ENCODE data around the gene MRPL37.

Gene MRPL37

DNA sequence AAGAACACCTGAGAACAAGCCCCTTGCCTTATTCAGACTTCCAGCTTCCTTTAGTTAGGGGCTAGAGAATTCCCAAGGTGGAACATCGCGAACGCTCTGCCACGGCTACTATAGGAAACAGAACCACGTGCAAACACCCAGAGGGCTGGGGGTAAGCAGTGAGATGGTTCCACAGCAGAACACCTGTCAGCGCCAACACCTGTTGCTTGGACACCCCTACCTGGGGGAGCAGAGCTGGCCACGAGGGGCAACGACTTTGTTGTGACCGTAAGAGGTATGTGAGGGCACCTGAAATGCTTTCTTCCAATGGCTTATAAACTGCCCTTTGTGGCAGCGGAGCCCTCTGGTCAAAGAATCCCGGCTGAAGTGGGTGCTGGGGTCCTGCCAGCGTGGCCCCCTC lies 50.7 kb downstream of the MRPL37 start:
- Mint-ChIP-seq H3K27ac (no peak overlapping the region), H3K9me3 (no peaks in the 10 kb centered on the region)

DNA sequence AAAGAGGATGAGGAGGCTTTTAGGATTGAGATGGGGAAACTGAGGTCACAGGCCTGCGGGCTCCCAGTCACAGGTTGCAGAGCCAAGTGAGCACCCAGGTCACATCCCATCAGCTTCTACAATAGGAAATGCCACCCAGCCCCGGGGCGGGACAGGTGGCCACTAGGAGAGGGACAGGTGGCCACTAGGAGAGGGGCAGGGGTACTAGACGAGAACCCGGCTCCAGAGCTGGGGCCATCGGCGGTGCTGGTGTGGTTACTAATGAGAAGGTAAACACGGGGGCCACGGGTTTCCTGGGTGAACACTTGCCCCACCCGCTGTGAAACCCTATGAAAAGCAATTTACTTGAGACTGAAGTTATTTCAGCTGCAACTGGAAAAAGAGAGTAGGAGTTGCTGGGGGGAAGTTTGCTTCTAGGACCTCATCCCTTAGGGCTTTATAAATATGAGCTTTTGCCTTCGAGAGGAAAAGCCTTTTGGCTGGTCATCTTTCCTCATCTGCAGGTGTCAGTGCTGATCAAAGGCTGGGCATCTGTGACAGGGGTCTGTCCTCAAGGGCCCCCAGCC lies 52.5 kb downstream of the MRPL37 start:
- Mint-ChIP-seq H3K27ac (no peak overlapping the region), H3K36me3 (ENCODE audit: low read depth) (peaks cover 12% of the 10 kb centered on the region), H3K4me1 (ENCODE audit: low read depth) (peaks cover 10% of the 10 kb centered on the region), H3K27me3 (ENCODE audit: low read depth) (no peaks in the 10 kb centered on the region), H3K9me3 (no peaks in the 10 kb centered on the region), H3K4me3 (no peak overlapping the region)

More for the DNA sequence above, 50.7 kb downstream of the MRPL37 start:
- Mint-ChIP-seq H3K4me1 (ENCODE audit: low read depth) (peaks cover 4% of the 10 kb centered on the region), H3K36me3 (ENCODE audit: low read depth) (peaks cover 5% of the 10 kb centered on the region), H3K4me3 (no peak overlapping the region), H3K27me3 (ENCODE audit: low read depth) (no peaks in the 10 kb centered on the region)

DNA sequence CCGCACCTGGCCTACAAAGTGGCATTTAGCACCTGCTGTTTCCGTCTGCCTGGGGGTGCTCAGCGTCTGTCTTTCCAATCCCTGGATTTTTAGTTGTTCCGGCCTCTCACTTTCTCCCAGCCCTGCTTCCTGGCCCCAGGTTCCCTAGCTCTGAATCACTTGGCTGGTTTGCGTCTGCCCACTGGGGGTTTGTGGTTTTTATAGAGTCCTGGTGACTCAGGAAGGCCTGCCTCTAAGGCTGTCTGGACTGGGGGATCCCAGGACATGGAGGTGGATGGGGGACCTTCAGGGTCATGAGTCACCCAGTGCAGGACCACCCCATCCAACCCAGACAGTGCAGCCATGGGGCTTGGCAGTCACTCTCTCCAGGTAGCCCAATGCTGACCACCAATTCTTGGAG lies 53.5 kb downstream of the MRPL37 start:
- no peak overlapping the region for H3K4me3 Mint-ChIP-seq

DNA sequence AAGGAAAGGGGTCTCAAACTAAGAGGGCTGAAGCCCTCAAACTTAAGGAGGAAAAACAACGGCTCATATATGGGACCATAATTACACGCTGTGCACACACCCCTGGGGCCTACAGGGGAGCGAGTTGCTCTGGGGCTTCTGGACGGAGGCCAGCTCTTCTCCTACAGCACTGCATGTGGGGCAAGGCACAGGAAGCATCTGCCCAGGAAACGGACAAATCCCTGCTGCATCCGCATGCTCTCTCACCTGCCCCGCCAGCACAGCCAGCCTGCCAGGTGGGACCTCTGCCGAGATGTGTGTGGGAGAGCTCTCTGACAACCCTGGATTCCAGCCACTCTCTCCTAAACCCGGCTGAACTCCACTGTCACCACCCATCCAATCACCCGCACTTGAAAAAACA lies 54.1 kb downstream of the MRPL37 start:
- H3K4me3 Mint-ChIP-seq: no peak overlapping the region
- no peaks in the 10 kb centered on the region for H3K9me3 Mint-ChIP-seq
- H3K27ac Mint-ChIP-seq: no peak overlapping the region
- H3K36me3 Mint-ChIP-seq (ENCODE audit: low read depth): peaks cover 14% of the 10 kb centered on the region
- H3K27me3 Mint-ChIP-seq (ENCODE audit: low read depth): no peaks in the 10 kb centered on the region
- H3K4me1 Mint-ChIP-seq (ENCODE audit: low read depth): peaks cover 11% of the 10 kb centered on the region

More for the DNA sequence above, 53.5 kb downstream of the MRPL37 start:
- H3K4me1 Mint-ChIP-seq (ENCODE audit: low read depth): peaks cover 13% of the 10 kb centered on the region
- H3K36me3 Mint-ChIP-seq (ENCODE audit: low read depth): peaks cover 14% of the 10 kb centered on the region
- no peaks in the 10 kb centered on the region for H3K27me3 Mint-ChIP-seq (ENCODE audit: low read depth)
- H3K9me3 Mint-ChIP-seq: no peaks in the 10 kb centered on the region
- no peak overlapping the region for H3K27ac Mint-ChIP-seq

DNA sequence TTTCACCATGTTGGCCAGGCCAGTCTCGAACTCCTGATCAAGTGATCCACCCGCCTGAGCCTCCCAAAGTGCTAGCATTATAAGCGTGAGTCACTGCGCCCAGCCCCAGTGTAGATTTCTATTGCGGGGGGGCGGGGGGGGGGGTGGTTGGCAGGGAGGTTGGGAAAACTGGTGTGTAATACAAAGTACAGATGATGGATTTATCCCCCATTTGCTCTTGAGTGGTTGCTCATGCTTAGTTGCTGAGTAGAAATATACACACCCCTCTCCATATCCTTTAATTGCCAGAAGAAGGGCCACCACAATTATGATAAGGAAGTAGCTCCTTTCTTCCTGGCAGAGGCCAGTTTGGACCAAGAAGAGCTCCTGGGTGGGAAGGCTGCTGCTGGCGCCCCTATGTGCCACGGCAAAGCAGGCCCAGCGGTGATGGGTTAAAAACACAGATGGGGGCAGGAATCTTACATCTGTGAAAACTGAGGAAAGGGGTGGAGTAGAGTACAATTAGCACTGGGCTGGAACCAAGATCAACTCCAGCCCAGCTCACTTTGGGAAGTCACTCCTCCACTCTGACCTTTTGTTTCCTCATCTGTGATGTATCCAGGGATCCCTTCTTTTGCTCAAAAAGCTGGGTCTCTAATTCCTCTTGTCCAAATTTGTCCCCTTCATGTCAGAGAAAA lies 55.2 kb downstream of the MRPL37 start:
- Mint-ChIP-seq H3K9me3 (no peaks in the 10 kb centered on the region), H3K4me3 (no peak overlapping the region), H3K27ac (no peak overlapping the region), H3K4me1 (ENCODE audit: low read depth) (peaks cover 9% of the 10 kb centered on the region), H3K36me3 (ENCODE audit: low read depth) (peaks cover 12% of the 10 kb centered on the region), H3K27me3 (ENCODE audit: low read depth) (no peaks in the 10 kb centered on the region)

DNA sequence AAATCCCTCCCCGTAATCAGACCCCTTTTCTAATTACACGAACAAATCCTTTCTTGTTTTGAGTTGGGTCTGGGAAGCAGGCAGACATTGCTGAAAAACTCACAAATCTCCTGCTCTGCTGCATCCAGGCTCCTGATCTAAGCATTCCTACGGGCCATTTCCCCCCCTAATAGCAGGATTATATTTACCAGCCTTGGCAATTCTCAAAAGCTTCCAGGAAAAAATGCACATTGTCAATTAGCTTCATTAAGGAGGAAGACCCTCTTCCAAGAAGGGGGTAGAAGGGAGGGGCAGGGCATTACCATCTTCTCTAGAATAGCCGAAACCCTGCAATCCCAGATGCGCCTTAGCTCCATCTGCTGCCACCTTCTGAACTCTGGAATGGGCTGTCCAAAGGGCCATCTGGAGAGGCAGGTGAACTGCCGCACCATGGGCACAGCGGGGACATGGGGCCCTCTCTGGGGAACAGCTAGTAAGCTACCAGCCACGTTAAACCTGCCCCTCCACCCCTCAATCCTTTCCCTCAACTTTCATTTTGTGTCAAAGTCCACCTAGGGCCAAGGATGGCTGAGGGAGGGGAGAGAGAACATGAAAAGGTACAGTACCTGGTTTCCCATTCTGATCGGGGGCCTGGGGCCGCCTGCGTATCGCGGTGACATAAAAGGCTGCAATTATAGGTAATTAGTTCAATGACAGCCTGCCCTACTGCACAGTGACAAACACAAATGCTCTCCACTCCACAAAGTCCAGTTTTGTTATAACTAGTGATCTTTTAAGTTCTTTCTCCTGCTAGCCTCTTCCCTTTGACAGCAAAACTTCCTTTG lies 56.8 kb downstream of the MRPL37 start:
- no peaks in the 10 kb centered on the region for H3K9me3 Mint-ChIP-seq
- no peaks in the 10 kb centered on the region for H3K27me3 Mint-ChIP-seq (ENCODE audit: low read depth)
- H3K4me3 Mint-ChIP-seq: no peak overlapping the region
- peaks cover 9% of the 10 kb centered on the region for H3K4me1 Mint-ChIP-seq (ENCODE audit: low read depth)
- peak overlapping the region; percentile 3 for H3K27ac Mint-ChIP-seq
- H3K36me3 Mint-ChIP-seq (ENCODE audit: low read depth): peaks cover 17% of the 10 kb centered on the region

DNA sequence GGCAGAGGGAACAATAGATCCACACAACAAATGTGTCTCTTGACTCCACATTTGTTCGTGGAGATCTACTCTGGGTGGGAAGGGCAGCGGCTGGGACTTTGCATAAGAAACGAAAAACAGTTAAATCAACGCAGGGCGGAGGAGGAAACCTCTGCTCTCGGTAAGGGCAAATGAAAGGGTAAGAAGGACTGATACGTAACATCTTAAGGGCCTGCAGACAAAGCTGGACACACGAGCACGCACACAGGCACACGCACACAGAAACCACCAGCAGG lies 57.3 kb downstream of the MRPL37 start:
- Mint-ChIP-seq H3K4me3 (no peak overlapping the region), H3K4me1 (ENCODE audit: low read depth) (peaks cover 9% of the 10 kb centered on the region), H3K27me3 (ENCODE audit: low read depth) (no peaks in the 10 kb centered on the region), H3K36me3 (ENCODE audit: low read depth) (peaks cover 17% of the 10 kb centered on the region), H3K27ac (peak overlapping the region; percentile 3), H3K9me3 (no peaks in the 10 kb centered on the region)

DNA sequence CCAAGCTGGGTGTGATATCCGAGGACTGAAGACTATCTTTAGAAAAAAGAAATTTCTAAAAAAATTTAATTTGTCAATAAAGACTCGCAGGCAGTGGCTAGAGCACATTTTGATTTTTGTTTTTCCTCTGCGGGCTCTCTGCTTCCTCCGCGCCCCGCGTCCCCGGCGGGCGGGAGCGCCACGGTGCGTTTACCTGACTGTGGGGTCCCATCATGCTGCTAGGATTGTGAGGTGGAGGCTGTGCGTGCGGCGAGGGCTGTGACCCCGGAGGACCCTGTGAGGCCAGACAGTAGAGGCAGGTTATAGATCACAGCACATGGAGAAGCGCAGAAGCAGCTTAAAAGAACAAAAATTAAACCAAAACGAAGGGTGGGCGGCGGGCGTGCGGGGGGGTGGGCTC lies 57.9 kb downstream of the MRPL37 start:
- Mint-ChIP-seq H3K9me3 (no peaks in the 10 kb centered on the region), H3K27ac (no peak overlapping the region), H3K27me3 (ENCODE audit: low read depth) (no peaks in the 10 kb centered on the region), H3K4me3 (no peak overlapping the region), H3K4me1 (ENCODE audit: low read depth) (peaks cover 10% of the 10 kb centered on the region), H3K36me3 (ENCODE audit: low read depth) (peaks cover 16% of the 10 kb centered on the region)

DNA sequence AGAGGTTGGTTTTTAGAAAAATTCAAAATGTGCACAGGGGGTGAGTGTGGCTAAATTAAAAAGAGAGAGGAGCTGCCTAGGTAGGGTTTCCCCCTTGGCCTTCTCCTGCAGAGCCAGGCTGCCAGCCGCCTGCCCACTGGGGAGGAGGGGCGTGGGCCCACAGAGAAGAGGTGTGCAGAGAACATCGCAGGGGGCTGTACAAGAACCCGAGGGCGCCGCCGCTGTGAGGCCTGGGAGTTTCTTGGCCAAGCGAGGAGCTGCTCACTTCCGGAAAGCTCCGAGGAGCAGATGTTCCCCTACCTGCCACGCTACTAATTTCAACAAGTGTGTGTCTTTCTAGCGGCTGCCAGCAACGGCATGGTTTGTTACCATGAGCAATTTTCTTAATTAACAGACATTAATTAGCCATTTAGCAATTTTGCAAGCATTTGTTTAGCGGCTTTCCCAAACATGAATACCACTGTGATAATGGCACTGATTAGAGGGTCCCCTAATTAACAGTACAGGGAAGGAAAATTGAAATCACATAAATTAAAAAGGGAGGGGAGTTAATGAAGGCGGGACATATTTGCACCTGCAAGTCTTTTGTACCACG lies 59.7 kb downstream of the MRPL37 start:
- Mint-ChIP-seq H3K27me3 (ENCODE audit: low read depth) (no peaks in the 10 kb centered on the region), H3K4me1 (ENCODE audit: low read depth) (peaks cover 22% of the 10 kb centered on the region), H3K27ac (no peak overlapping the region), H3K36me3 (ENCODE audit: low read depth) (peaks cover 20% of the 10 kb centered on the region), H3K4me3 (no peak overlapping the region), H3K9me3 (no peaks in the 10 kb centered on the region)

DNA sequence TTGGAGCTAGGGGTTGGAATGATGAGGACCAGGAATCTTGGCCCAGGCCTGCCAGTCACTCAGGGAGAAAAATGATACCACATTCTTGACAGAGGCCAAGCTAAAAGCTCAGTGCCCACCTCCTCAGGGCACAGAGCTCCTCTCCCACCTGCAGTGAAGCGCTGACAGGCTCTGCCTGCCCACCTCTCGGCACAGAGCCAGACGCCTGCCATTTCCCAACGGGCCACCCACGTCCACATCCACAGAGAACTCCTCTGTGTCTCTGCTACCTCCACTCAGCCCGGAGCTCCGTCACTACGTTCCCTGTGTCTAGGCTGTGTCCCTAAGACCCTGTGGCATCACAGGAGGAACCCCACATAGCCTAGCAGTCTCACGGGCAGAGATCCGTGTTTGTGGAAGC lies 60.8 kb downstream of the MRPL37 start:
- Mint-ChIP-seq H3K4me1 (ENCODE audit: low read depth) (peaks cover 26% of the 10 kb centered on the region), H3K27ac (no peak overlapping the region), H3K9me3 (no peaks in the 10 kb centered on the region), H3K36me3 (ENCODE audit: low read depth) (peaks cover 23% of the 10 kb centered on the region), H3K27me3 (ENCODE audit: low read depth) (no peaks in the 10 kb centered on the region), H3K4me3 (no peak overlapping the region)

DNA sequence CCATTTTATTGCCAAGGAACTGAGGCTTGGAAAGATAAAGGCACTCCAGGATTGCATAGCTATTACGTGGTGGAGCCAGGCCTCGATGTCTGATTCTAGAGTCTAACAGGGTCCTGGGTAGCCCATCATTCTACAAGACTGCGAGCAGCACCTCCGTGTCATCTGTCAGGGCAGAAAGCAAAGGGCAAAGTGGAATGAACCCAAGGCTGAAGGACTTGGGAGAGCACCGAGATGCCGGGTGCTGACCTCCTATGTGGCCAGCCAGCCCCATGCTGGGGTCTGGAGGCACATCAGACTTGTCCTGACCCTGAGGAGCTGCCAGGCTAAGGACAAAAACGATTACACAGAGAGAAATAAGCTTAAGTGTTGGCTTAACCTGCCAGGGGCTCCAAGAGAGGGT lies 62.3 kb downstream of the MRPL37 start:
- peaks cover 23% of the 10 kb centered on the region for H3K4me1 Mint-ChIP-seq (ENCODE audit: low read depth)
- H3K27ac Mint-ChIP-seq: no peak overlapping the region
- H3K9me3 Mint-ChIP-seq: no peaks in the 10 kb centered on the region
- no peaks in the 10 kb centered on the region for H3K27me3 Mint-ChIP-seq (ENCODE audit: low read depth)
- H3K4me3 Mint-ChIP-seq: no peak overlapping the region
- peaks cover 18% of the 10 kb centered on the region for H3K36me3 Mint-ChIP-seq (ENCODE audit: low read depth)

DNA sequence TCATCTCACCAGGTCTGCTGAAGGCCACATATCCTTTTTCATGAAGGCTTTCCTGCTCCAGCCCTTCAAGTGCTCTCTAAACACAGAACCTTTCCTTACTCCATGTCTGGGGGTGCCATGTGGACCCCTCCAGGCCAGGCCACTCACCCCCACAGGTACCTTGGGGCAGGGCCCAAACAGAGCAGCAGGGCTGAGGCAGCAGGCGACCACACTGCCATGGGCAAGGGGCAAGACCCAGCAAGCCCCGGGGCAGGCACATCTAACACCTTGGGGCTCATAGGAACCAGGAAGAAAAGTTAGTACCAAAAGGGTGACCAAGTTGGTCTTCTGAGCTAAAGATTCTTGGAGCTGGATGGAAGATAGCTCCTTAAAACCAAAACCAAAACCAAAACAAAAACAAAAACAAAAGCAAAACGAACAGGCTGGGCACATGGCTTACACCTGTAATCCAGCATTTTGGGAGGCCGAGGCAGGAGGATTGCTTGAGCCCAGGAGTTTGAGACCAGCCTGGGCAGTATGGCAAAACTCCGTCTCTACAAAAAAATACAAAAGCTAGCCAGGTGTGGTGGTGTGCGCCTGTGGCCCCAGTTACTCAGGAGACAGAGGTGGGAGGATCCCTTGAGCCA lies 63.7 kb downstream of the MRPL37 start:
- H3K27ac Mint-ChIP-seq: peak overlapping the region; percentile 79
- H3K4me1 Mint-ChIP-seq (ENCODE audit: low read depth): peaks cover 21% of the 10 kb centered on the region
- H3K9me3 Mint-ChIP-seq: no peaks in the 10 kb centered on the region
- no peaks in the 10 kb centered on the region for H3K27me3 Mint-ChIP-seq (ENCODE audit: low read depth)
- H3K4me3 Mint-ChIP-seq: no peak overlapping the region
- H3K36me3 Mint-ChIP-seq (ENCODE audit: low read depth): peaks cover 14% of the 10 kb centered on the region

DNA sequence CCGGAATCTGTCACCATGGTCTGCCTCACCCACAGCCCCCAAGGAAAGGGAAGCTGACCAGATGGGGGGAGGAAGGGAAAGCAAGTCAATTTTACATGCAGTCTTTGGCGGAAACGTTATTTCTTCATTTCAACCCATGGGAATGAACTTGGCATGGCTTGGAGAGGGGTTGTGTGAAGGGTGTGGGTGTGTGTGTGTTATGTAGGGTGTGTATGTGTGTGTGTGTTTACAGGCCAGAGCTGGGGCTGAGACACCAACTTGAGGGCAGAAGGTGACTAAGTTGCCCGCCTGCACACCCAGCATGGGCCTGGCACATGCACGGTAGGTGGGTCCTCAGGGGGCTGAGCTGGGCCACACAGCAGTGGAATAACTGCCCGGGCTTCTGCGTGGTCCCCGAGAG lies 65.2 kb downstream of the MRPL37 start:
- Mint-ChIP-seq H3K27ac (peak overlapping the region; percentile 28), H3K4me1 (ENCODE audit: low read depth) (peaks cover 29% of the 10 kb centered on the region), H3K9me3 (no peaks in the 10 kb centered on the region), H3K27me3 (ENCODE audit: low read depth) (no peaks in the 10 kb centered on the region), H3K4me3 (no peak overlapping the region), H3K36me3 (ENCODE audit: low read depth) (peaks cover 15% of the 10 kb centered on the region)

DNA sequence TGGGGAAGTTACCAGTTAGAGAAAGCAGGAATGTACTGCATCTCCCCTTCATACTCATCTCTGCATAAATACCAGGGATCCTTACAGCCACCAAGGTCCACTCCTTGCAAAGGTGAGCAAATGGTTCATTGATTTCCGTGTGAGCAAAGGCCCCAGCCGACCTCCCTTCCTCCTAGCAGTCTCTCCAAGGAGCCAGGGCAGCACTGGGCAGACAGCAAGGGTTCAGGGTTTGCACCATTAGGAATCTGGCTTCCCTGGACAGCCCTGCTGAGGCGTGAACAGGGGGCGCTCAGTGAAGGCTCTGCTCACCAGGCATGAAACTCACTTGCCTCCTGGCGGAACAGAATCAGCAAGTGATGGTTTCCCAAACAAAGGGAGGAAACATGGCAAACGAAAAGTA lies 65.7 kb downstream of the MRPL37 start:
- Mint-ChIP-seq H3K27ac (no peak overlapping the region), H3K36me3 (ENCODE audit: low read depth) (peaks cover 16% of the 10 kb centered on the region), H3K4me3 (no peak overlapping the region), H3K9me3 (no peaks in the 10 kb centered on the region), H3K4me1 (ENCODE audit: low read depth) (peaks cover 29% of the 10 kb centered on the region), H3K27me3 (ENCODE audit: low read depth) (no peaks in the 10 kb centered on the region)

Data from T-helper 1 cell treated with Interleukin-12 subunit alpha and Interleukin-12 subunit beta and Interleukin-4 antibody, amounts not matched to agents 30 μg/mL and 1 μg/mL, for 36 hours (primary cell).